Urinary bladder (tissue), 4 donors: Measurements from ENCODE around the gene UQCRH. TPM values are rescaled to one million over a fixed set of nuclear protein-coding genes. Genes with fewer than 3 reads are reported as not detected.
"Not testable (repeated sequence)": the region's sequence is repeated elsewhere in the genome, so short reads cannot be mapped to it uniquely, and the experiment has no call there.

Experiments used
- DNase-seq: peaks from one replicate; pipeline ENCODE4 v3.0.0-alpha.2; 2015; ENCODE audit errors: extremely low spot score
- H3K27ac ChIP-seq: one replicate; pipeline ENCODE4 v1.5.1; 2013; ENCODE audit warnings: low read depth, mild to moderate bottlenecking, moderate library complexity
- H3K36me3 ChIP-seq: one replicate; pipeline ENCODE4 v1.6.1; 2013; ENCODE audit warnings: mild to moderate bottlenecking, moderate library complexity; ENCODE audit not compliant: insufficient read depth
- H3K4me1 ChIP-seq: one replicate; pipeline ENCODE4 v1.6.1; 2013; ENCODE audit warnings: mild to moderate bottlenecking, moderate library complexity; ENCODE audit not compliant: insufficient read depth
- H3K4me3 ChIP-seq: one replicate; pipeline ENCODE4 v1.5.1; 2013; ENCODE audit warnings: low read depth, low read length
- WGBS: extraction: QIAGEN DNeasy Blood & Tissue Kit; methylation state at CpG from one replicate; pipeline ENCODE4 v1.1.7; 2013; 5-methylcytosine and 5-hydroxymethylcytosine counted together
- polyA plus RNA-seq: library from polyadenylated mRNA; stranded (reverse); fragments of 200-250 nt; gene quantifications from one replicate; pipeline ENCODE4 v1.2.3, GENCODE V29; 2013
- total RNA-seq: library from RNA; depleted of rRNA; stranded (reverse); fragments of >200 nt; gene quantifications from one replicate; pipeline ENCODE4 v1.2.3, GENCODE V29; 2014
- donor health status: healthy with polysubstance abuse.
- donor health status: healthy.

The UQCRH gene
- total and polyA plus RNA-seq, 2 donors = 271 to 389 TPM

DNA sequence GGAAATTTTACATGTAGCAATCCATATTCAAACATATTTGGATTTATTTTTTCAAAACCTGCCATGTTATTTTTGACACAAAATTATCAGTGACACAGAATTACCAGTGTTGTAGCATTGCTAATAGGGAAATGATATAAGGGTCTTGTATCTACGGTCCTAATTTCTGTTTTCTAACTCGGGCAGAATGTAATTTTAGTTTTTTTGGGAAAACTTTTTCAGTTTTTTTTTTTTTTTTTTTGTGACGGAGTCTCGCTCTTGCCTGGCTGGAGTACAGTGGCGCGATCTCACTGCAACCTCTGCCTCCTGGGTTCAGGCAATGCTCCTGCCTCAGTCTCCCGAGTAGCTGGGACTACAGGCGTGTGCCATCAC is 2.6 kb downstream of the UQCRH start:
- DNase-seq = no peak
- Histone ChIP-seq H3K36me3 (peaks cover 5% of the 10 kb centered on the region), H3K27ac (no peak overlapping the region), H3K4me3 (no peak overlapping the region), H3K4me1 (peaks cover 3% of the 10 kb centered on the region)
- WGBS = 94% methylated on average over 8 of the region's 8 CpGs

DNA sequence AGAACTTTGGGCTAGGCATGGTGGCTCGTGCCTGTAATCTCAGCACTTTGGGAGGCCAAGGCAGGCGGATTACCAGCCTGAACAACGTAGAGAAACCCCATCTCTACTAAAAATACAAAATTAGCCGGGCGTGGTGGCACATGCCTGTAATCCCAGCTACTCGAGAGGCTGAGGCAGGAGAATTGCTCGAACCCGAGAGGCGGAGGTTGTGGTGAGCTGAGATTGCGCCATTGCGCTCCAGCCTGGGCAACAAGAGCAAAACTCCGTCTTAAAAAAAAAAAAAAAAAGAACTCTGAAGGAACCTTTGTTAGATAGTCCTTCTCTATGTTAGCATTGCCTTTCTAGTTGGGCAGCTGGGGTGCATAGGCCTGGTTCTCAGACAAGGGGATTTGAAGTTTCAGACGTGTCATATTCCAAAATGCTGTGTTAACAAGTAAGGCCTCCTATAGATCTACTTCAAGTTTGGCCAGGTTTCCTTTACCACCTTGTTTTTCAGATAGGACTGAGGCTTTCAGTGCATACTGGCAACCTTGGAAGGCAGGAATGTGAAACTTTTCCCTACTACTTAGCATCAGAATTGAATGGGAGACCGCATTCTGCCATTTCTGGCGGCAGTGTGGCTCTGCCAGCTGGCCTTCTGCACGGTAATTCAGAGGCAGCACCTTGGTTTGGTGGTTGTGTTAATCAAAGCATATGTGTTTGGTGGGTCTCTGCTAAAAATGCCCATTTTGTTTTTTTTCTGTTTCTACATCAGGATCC is 6.1 kb downstream of the UQCRH start:
- 92% methylated on average over 16 of the region's 16 CpGs for WGBS
- no peak overlapping the region for H3K4me3 ChIP-seq

DNA sequence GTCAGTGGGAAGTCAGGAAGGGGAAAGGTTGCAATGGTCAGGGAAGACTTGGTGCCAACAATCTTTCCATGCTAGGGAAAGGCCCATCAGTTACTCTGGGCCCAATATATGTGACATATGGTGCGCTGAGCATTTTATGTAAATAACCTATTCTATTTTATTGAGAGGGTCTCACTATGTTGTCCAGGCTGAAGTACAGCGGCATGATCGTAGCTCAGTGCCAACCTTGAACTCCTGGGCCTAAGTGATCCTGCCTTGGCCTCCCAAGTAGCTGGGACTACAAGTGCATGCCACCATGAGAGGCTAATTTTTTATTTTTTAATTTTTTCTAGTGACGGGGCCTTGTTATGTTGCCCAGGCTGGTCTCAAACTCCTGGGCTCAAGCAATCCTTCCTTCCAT is 6.8 kb downstream of the UQCRH start:
- Histone ChIP-seq H3K4me1 (no peaks in the 10 kb centered on the region), H3K36me3 (peaks cover 12% of the 10 kb centered on the region), H3K4me3 (no peak overlapping the region), H3K27ac (no peak overlapping the region)
- WGBS = 99% methylated on average over 4 of the region's 4 CpGs
- DNase-seq = no peak

More for the DNA sequence above, 6.1 kb downstream of the UQCRH start:
- Histone ChIP-seq H3K27ac (no peak overlapping the region), H3K4me1 (peaks cover 1% of the 10 kb centered on the region), H3K36me3 (peaks cover 10% of the 10 kb centered on the region)
- no peak for DNase-seq

DNA sequence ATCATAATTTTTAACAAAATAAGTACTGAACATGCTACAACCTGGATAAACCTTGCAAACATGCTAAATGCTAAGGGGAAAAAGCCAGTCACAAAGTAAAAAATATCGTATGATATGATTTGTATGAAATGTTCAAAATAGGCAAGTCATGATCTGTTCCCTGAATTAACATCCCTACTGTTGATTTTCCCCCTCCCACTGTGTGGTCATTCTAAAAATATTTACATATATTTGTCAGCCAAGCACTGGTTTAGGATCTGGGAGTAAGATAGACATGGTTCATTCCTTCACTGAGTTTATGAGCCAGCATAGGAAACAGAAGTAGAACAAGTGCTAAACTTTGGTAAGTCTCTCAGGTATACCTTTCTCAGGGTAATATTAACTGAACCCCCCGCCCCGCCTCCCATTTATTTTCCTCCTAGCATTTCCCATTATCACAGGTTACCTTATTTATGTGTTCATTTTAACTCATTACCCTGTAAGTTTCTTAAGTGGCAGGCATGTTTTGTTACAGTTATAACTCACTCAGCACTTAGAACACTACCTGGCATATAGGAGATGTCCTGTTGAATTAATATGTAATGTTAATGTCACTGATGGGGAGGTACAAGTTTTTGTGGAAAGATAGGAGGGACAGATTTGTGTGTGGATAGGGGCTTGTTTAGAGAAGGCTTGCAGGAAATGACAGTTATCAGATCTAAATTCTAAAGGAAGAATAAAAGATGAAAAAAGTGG is 12.3 kb downstream of the UQCRH start:
- H3K27ac ChIP-seq = no peak overlapping the region
- 83% methylated on average over 3 of the region's 3 CpGs for WGBS
- H3K36me3 ChIP-seq = peaks cover 7% of the 10 kb centered on the region
- no peak for DNase-seq
- no peaks in the 10 kb centered on the region for H3K4me1 ChIP-seq
- no peak overlapping the region for H3K4me3 ChIP-seq

DNA sequence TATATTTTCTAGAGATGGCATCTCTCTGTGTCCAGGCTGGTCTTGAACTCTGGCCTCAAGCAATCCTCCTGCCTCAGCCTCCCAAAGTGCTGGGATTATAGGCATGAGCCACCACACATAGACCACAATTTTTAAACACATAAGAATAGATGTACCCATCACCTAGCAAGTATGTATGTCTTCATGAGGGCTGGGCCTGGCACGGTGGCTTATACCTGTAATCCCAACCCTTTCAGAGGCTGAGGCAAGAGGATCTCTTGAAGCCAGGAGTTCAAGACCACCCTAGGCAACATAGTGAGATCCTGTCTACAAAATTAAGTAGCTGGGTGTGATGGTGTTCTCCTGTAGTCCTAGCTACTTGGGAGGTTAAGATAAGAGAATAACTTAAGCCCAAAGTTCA is 13.8 kb downstream of the UQCRH start:
- Histone ChIP-seq H3K36me3 (peaks cover 7% of the 10 kb centered on the region), H3K4me3 (no peak overlapping the region)
- no peak for DNase-seq

DNA sequence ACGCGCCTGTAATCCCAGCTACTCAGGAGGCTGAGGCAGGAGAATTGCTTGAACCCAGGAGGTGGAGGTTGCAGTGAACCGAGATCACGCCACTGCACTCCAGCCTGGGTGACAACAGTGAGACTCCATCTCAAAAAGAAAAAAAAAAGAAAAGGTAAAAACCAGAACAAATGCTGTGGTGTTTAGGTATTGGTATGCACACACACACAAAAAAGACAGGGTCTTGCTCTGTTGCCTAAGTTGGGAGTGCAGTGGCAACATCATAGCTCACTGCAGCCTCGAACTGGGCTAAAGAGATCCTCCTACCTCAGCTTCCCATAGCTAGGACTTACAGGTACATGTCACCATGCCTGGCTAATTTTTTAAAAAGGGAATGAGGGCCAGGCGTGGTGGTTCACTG is 15.8 kb downstream of the UQCRH start:
- not testable (repeated sequence) for H3K27ac ChIP-seq, H3K36me3 ChIP-seq, H3K4me1 ChIP-seq, DNase-seq, H3K4me3 ChIP-seq
- 92% methylated on average over 6 of the region's 6 CpGs for WGBS

More for the DNA sequence above, 13.8 kb downstream of the UQCRH start:
- no peak overlapping the region for H3K27ac ChIP-seq
- WGBS = 94% methylated on average over 1 of the region's 1 CpG
- H3K4me1 ChIP-seq = no peaks in the 10 kb centered on the region

DNA sequence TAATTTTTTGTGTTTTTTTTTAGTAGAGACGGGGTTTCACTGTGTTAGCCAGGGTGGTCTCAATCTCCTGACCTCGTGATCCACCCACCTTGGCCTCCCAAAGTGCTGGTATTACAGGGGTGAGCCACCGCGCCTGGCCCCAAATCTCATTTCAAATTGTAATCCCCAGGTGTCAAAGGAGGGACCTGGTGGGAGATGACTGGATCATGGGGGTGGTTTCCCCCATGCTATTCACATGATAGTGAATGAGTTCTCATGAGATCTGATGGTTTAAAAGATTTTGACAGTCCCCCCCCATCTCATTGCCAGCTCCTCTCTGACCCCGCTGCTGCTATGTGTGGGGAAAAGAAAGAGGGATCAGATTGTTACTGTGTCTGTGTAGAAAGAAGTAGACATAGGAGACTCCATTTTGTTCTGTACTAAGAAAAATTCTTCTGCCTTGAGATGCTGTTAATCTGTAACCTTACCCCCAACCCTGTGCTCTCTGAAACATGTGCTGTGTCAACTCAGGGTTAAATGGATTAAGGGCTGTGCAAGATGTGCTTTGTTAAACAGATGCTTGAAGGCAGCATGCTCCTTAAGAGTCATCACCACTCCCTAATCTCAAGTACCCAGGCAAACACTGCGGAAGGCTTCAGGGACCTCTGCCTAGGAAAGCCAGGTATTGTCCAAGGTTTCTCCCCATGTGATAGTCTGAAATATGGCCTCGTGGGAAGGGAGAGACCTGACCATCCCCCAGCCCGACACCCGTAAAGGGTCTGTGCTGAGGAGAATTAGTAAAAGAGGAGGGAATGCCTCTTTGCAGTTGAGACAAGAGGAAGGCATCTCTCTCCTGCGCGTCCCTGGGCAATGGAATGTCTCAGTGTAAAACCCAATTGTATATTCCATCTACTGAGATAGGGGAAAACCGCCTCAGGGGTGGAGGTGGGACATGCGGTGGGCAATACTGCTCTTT is 16.7 kb downstream of the UQCRH start:
- H3K36me3 ChIP-seq, DNase-seq, H3K4me3 ChIP-seq, H3K4me1 ChIP-seq, H3K27ac ChIP-seq: not testable (repeated sequence)
- 63% methylated on average over 12 of the region's 13 CpGs for WGBS

DNA sequence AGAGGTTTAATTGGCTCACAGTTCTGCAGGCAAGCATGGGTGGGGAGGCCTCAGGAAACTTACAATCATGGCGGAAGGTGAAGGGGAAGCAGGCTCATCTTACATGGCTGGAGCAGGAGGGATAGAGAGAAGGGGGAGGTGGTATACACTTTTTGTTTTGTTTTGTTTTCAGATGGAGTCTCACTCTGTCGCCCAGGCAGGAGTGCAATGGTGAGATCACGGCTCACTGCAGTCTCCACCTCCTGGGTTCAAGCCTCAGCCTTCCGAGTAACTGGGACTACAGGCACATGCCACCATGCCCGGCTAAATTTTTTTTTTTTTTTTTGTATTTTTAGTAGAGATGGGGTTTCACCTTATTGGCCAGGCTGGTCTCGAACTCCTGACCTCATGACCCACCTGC is 18.7 kb downstream of the UQCRH start:
- H3K4me3 ChIP-seq, H3K27ac ChIP-seq, H3K4me1 ChIP-seq, H3K36me3 ChIP-seq, DNase-seq: not testable (repeated sequence)
- 95% methylated on average over 6 of the region's 6 CpGs for WGBS

DNA sequence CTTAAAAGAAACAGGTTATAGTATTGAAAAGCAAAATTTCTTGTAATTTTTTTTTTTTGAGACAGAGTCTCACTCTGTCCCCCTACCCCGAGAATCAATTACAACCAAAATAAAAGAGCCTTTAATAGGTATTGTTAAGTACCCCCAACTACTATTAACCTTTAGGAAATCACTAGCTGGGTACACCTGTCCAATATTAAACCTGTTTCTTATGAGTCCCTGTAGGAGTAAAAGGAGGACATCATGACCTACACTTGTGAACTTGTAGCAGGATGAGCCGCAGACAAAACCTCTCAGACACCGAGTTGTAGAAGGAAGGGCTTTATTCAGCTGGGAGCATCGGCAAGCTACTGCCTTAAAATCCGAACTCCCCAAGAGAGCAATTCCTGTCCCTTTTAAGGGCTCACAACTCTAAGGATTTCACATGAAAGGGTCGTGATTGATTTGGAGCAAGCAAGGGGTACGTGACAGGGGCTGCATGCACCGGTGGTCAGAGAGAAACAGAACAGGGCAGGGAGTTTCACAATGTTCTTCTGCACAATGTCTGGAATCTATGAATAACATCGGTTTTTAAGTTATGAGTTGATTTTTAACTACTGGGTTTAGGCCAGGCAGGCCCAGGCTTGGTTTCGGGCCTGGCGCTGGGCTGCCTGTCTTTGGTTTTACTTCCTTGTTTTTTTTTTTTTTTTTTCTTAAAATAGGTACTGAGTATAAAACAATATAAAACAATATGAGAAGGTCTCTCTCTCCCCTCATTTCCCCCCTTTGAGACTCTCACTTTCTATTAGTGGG is 22.0 kb downstream of the UQCRH start:
- not testable (repeated sequence) for H3K4me1 ChIP-seq, DNase-seq, H3K4me3 ChIP-seq, H3K27ac ChIP-seq, H3K36me3 ChIP-seq
- 89% methylated on average over 11 of the region's 11 CpGs for WGBS

DNA sequence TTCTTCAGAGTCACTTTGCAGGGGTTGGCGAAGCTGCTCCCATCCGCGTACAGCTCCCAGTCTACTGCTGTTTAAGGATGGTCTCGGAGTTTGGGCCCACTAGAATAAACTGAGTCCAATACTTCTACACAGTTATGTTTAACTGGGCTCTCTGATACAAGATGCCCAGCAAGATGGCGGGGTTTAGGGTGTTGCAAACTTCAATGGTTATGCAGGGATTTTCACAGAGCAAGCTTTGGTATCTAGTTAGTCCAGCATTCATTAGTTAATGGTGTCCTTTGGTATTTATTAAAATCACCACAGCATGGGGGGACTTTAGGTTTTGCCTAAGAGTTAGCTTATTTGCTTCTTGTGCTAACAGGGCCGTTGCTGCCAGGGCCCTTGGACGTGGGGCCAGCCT is 24.7 kb downstream of the UQCRH start:
- 92% methylated on average over 7 of the region's 7 CpGs for WGBS
- H3K27ac ChIP-seq, H3K4me3 ChIP-seq, DNase-seq, H3K36me3 ChIP-seq, H3K4me1 ChIP-seq: not testable (repeated sequence)

DNA sequence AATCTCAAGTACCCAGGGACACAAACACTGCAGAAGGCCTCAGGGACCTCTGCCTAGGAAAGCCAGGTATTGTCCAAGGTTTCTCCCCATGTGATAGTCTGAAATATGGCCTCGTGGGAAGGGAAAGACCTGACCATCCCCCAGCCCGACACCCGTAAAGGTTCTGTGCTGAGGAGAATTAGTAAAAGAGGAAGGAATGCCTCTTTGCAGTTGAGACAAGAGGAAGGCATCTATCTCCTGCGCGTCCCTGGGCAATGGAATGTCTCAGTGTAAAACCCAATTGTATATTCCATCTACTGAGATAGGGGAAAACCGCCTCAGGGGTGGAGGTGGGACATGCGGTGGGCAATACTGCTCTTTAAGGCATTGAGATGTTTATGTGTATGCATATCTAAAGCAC is 26.3 kb downstream of the UQCRH start:
- not testable (repeated sequence) for H3K27ac ChIP-seq, H3K4me3 ChIP-seq, DNase-seq, H3K4me1 ChIP-seq, H3K36me3 ChIP-seq
- WGBS = 48% methylated on average over 7 of the region's 7 CpGs

DNA sequence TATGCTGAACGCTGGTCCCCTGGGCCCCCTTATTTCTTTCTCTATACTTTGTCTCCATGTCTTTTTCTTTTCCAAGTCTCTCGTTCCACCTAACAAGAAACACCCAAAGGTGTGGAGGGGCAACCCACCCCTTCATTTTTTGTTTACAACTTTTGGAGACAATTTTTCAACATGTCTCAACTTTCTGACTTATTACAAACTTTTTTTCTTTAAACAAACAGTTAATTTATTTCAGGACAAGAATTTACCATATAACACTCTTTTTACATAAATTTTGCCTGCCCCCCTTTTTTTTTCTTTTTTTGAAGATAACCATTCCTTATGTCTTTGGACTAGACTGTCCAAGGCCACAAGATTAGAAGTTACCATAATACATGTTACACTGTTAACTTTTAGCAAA is 26.9 kb downstream of the UQCRH start:
- H3K4me1 ChIP-seq, H3K4me3 ChIP-seq, H3K27ac ChIP-seq, DNase-seq, H3K36me3 ChIP-seq: not testable (repeated sequence)
- WGBS = 80% methylated on average over 2 of the region's 2 CpGs
